MM.1S (cell line): ENCODE results near the gene GAPDHS.

Source experiments
- EZH2 ChIP-seq: fragments of 300-600 bp; sonication (generic); optimal IDR thresholded peaks from 2 replicates; pipeline ENCODE3; 2017; ENCODE audit warnings: low read depth, mild to moderate bottlenecking, antibody characterized with exemption, low read length, mixed read lengths
- TF ChIP-seq, protein P1 (sequence below): fragments of 300-600 bp; sonication (generic); IDR thresholded peaks from 2 replicates; pipeline ENCODE4 v1.5.1; 2016; ENCODE audit warnings: antibody characterized with exemption, low read length, mixed read lengths

- TF ChIP-seq, protein P1, sequence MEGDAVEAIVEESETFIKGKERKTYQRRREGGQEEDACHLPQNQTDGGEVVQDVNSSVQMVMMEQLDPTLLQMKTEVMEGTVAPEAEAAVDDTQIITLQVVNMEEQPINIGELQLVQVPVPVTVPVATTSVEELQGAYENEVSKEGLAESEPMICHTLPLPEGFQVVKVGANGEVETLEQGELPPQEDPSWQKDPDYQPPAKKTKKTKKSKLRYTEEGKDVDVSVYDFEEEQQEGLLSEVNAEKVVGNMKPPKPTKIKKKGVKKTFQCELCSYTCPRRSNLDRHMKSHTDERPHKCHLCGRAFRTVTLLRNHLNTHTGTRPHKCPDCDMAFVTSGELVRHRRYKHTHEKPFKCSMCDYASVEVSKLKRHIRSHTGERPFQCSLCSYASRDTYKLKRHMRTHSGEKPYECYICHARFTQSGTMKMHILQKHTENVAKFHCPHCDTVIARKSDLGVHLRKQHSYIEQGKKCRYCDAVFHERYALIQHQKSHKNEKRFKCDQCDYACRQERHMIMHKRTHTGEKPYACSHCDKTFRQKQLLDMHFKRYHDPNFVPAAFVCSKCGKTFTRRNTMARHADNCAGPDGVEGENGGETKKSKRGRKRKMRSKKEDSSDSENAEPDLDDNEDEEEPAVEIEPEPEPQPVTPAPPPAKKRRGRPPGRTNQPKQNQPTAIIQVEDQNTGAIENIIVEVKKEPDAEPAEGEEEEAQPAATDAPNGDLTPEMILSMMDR: no peak
- no peak for TF ChIP-seq EZH2
These were observed 7.2 kb downstream of the GAPDHS start for GRCh38 chr19:35540356-35540927.
